ENCODE results near the gene LPAR2.
A peak's percentile ranks its signal among the peaks of the same experiment; 100 is the strongest.

LPAR2 gene

GRCh38 chr19:19631346-19631745 is 3.3 kb upstream of the LPAR2 start:
- Histone ChIP-seq H4K12ac (ENCODE audit: low read depth, low read length) (no peak overlapping the region), H2BK120ac (ENCODE audit: insufficient read depth, low read length, poor library complexity) (no peak overlapping the region), H3K36me3 (ENCODE audit: control insufficient read depth in 1 of 2, insufficient read depth in 2 of 2, low read length in 2 of 2) (peaks cover 46 to 61% of the 10 kb centered on the region in 2 experiments), H3K79me1 (ENCODE audit: low read length) (peaks cover 16% of the 10 kb centered on the region), H4K91ac (ENCODE audit: low read depth, low read length) (no peak overlapping the region), H2BK5ac (ENCODE audit: low read depth, low read length, poor library complexity) (no peak overlapping the region), H2AK5ac (ENCODE audit: low read length) (no peak overlapping the region), H3K9me3 (ENCODE audit: insufficient read depth, low read depth, low read length) (peaks cover 2% of the 10 kb centered on the region), H3K27me3 (ENCODE audit: insufficient read depth, low read length) (no peaks in the 10 kb centered on the region), H3K4me2 (ENCODE audit: low read length) (no peak overlapping the region), H3K14ac (ENCODE audit: low read length) (no peak overlapping the region), H4K8ac (ENCODE audit: low read depth, low read length) (no peak overlapping the region), H3K4ac (ENCODE audit: low read depth, low read length) (no peak overlapping the region), H3K4me1 (ENCODE audit: control insufficient read depth in 1 of 2, insufficient read depth in 2 of 2, low read length in 2 of 2) (peaks cover 7 to 13% of the 10 kb centered on the region in 2 experiments), H2BK12ac (ENCODE audit: low read length) (no peak overlapping the region), H3K27ac (ENCODE audit: low read depth, low read length) (no peak overlapping the region), H2AFZ (ENCODE audit: insufficient read depth, low read length, poor library complexity) (no peak overlapping the region), H3K9ac (ENCODE audit: low read length) (no peak overlapping the region), H3K23ac (ENCODE audit: low read length) (no peak overlapping the region), H3K4me3 (ENCODE audit: low read depth, low read length) (no peak overlapping the region), H3K79me2 (ENCODE audit: control insufficient read depth, insufficient read depth, low read length, poor library complexity) (peaks cover 8% of the 10 kb centered on the region), H3K18ac (ENCODE audit: low read length) (no peak overlapping the region)
- WGBS (ENCODE audit: extremely low coverage, insufficient coverage, insufficient read length), result no CpG with 5 or more reads among the region's 7 CpGs
- peak; percentile 96 to 97 for DNase-seq

DNA sequence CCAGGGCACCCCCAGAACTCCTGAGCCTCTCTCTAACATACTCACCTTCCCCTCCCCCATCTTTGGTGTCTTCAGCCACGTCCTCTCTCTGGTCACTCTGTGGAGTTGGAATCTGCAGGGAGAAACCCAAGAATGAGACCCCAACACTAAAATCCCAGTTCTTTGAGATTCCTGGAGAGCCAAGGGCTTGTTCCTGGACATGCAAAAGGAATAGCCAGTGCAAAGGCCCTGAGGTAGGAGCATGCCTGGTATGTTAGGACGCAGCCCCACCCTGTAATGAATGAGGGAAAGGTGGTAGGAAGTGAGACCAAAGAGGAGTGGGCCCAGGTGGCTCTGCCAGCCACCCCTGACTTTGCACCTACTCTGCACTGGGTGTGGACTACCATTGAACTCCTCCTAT is 2.4 kb upstream of the LPAR2 start:
- H2AK5ac ChIP-seq (ENCODE audit: low read length), result no peak overlapping the region
- no peak overlapping the region for H3K4ac ChIP-seq (ENCODE audit: low read depth, low read length)
- peaks cover 16% of the 10 kb centered on the region for H3K79me1 ChIP-seq (ENCODE audit: low read length)
- peaks cover 7 to 16% of the 10 kb centered on the region in 2 experiments for H3K4me1 ChIP-seq (ENCODE audit: control insufficient read depth in 1 of 2, insufficient read depth in 2 of 2, low read length in 2 of 2)
- H3K79me2 ChIP-seq (ENCODE audit: control insufficient read depth, insufficient read depth, low read length, poor library complexity), result peaks cover 8% of the 10 kb centered on the region
- no peak overlapping the region for H4K91ac ChIP-seq (ENCODE audit: low read depth, low read length)
- no peak overlapping the region for H3K4me3 ChIP-seq (ENCODE audit: low read depth, low read length)
- H3K4me2 ChIP-seq (ENCODE audit: low read length), result no peak overlapping the region
- H3K23ac ChIP-seq (ENCODE audit: low read length), result no peak overlapping the region
- no peak overlapping the region for H4K8ac ChIP-seq (ENCODE audit: low read depth, low read length)
- H3K18ac ChIP-seq (ENCODE audit: low read length), result no peak overlapping the region
- WGBS (ENCODE audit: extremely low coverage, insufficient coverage, insufficient read length), result no CpG with 5 or more reads among the region's 2 CpGs
- H2BK120ac ChIP-seq (ENCODE audit: insufficient read depth, low read length, poor library complexity), result no peak overlapping the region
- no peak overlapping the region for H3K14ac ChIP-seq (ENCODE audit: low read length)
- H3K36me3 ChIP-seq (ENCODE audit: control insufficient read depth in 1 of 2, insufficient read depth in 2 of 2, low read length in 2 of 2), result peaks cover 40 to 60% of the 10 kb centered on the region in 2 experiments
- H2BK12ac ChIP-seq (ENCODE audit: low read length), result no peak overlapping the region
- no peak overlapping the region for H3K9ac ChIP-seq (ENCODE audit: low read length)
- H4K12ac ChIP-seq (ENCODE audit: low read depth, low read length), result no peak overlapping the region
- no peaks in the 10 kb centered on the region for H3K27me3 ChIP-seq (ENCODE audit: insufficient read depth, low read length)
- no peak overlapping the region for H3K27ac ChIP-seq (ENCODE audit: low read depth, low read length)
- H3K9me3 ChIP-seq (ENCODE audit: insufficient read depth, low read depth, low read length), result peaks cover 2% of the 10 kb centered on the region
- H2AFZ ChIP-seq (ENCODE audit: insufficient read depth, low read length, poor library complexity), result no peak overlapping the region
- no peak overlapping the region for H2BK5ac ChIP-seq (ENCODE audit: low read depth, low read length, poor library complexity)
- DNase-seq, result peak in 1 of 2 donors; percentile 68

- Histone ChIP-seq H3K27me3 (ENCODE audit: insufficient read depth, low read length) (no peaks in the 10 kb centered on the region), H4K12ac (ENCODE audit: low read depth, low read length) (no peak overlapping the region), H3K79me2 (ENCODE audit: control insufficient read depth, insufficient read depth, low read length, poor library complexity) (peaks cover 8% of the 10 kb centered on the region), H3K79me1 (ENCODE audit: low read length) (peaks cover 16% of the 10 kb centered on the region), H2BK5ac (ENCODE audit: low read depth, low read length, poor library complexity) (no peak overlapping the region), H2AK5ac (ENCODE audit: low read length) (no peak overlapping the region), H3K4me1 (ENCODE audit: control insufficient read depth in 1 of 2, insufficient read depth in 2 of 2, low read length in 2 of 2) (peaks cover 7 to 16% of the 10 kb centered on the region in 2 experiments), H3K18ac (ENCODE audit: low read length) (no peak overlapping the region), H3K4me3 (ENCODE audit: low read depth, low read length) (no peak overlapping the region), H2AFZ (ENCODE audit: insufficient read depth, low read length, poor library complexity) (no peak overlapping the region), H3K9ac (ENCODE audit: low read length) (no peak overlapping the region), H2BK120ac (ENCODE audit: insufficient read depth, low read length, poor library complexity) (no peak overlapping the region), H4K8ac (ENCODE audit: low read depth, low read length) (no peak overlapping the region), H3K4ac (ENCODE audit: low read depth, low read length) (no peak overlapping the region), H3K36me3 (ENCODE audit: control insufficient read depth in 1 of 2, insufficient read depth in 2 of 2, low read length in 2 of 2) (peaks cover 36 to 57% of the 10 kb centered on the region in 2 experiments), H3K14ac (ENCODE audit: low read length) (no peak overlapping the region), H3K27ac (ENCODE audit: low read depth, low read length) (no peak overlapping the region), H3K23ac (ENCODE audit: low read length) (no peak overlapping the region), H2BK12ac (ENCODE audit: low read length) (no peak overlapping the region), H3K9me3 (ENCODE audit: insufficient read depth, low read depth, low read length) (peaks cover 2% of the 10 kb centered on the region), H3K4me2 (ENCODE audit: low read length) (no peak overlapping the region), H4K91ac (ENCODE audit: low read depth, low read length) (no peak overlapping the region)
- WGBS (ENCODE audit: extremely low coverage, insufficient coverage, insufficient read length), result no CpG with 5 or more reads among the region's 11 CpGs
- no peak for DNase-seq
Observed at GRCh38 chr19:19630062-19630414, 2.0 kb upstream of the LPAR2 start.

- peak overlapping the region; percentile 30 for H2AFZ ChIP-seq (ENCODE audit: insufficient read depth, low read length, poor library complexity)
- peak overlapping the region; percentile 38 for H2AK5ac ChIP-seq (ENCODE audit: low read length)
- H3K79me1 ChIP-seq (ENCODE audit: low read length), result peaks cover 16% of the 10 kb centered on the region
- H3K36me3 ChIP-seq (ENCODE audit: control insufficient read depth in 1 of 2, insufficient read depth in 2 of 2, low read length in 2 of 2), result peaks cover 33 to 55% of the 10 kb centered on the region in 2 experiments
- peak overlapping the region; percentile 84 for H4K8ac ChIP-seq (ENCODE audit: low read depth, low read length)
- peaks cover 7 to 16% of the 10 kb centered on the region in 2 experiments for H3K4me1 ChIP-seq (ENCODE audit: control insufficient read depth in 1 of 2, insufficient read depth in 2 of 2, low read length in 2 of 2)
- peak overlapping the region; percentile 24 for H3K9ac ChIP-seq (ENCODE audit: low read length)
- peak overlapping the region; percentile 87 for H3K4me3 ChIP-seq (ENCODE audit: low read depth, low read length)
- WGBS (ENCODE audit: extremely low coverage, insufficient coverage, insufficient read length), result no CpG with 5 or more reads among the region's 51 CpGs
- H2BK5ac ChIP-seq (ENCODE audit: low read depth, low read length, poor library complexity), result peak overlapping the region; percentile 82
- peak overlapping the region; percentile 76 for H3K14ac ChIP-seq (ENCODE audit: low read length)
- H3K4ac ChIP-seq (ENCODE audit: low read depth, low read length), result peak overlapping the region; percentile 31
- H3K18ac ChIP-seq (ENCODE audit: low read length), result peak overlapping the region; percentile 79
- peaks cover 2% of the 10 kb centered on the region for H3K9me3 ChIP-seq (ENCODE audit: insufficient read depth, low read depth, low read length)
- peaks cover 8% of the 10 kb centered on the region for H3K79me2 ChIP-seq (ENCODE audit: control insufficient read depth, insufficient read depth, low read length, poor library complexity)
- H3K27me3 ChIP-seq (ENCODE audit: insufficient read depth, low read length), result no peaks in the 10 kb centered on the region
- H4K12ac ChIP-seq (ENCODE audit: low read depth, low read length), result peak overlapping the region; percentile 82
- peak overlapping the region; percentile 88 for H3K27ac ChIP-seq (ENCODE audit: low read depth, low read length)
- H2BK12ac ChIP-seq (ENCODE audit: low read length), result no peak overlapping the region
- no peak overlapping the region for H3K23ac ChIP-seq (ENCODE audit: low read length)
- H2BK120ac ChIP-seq (ENCODE audit: insufficient read depth, low read length, poor library complexity), result peak overlapping the region; percentile 82
- H3K4me2 ChIP-seq (ENCODE audit: low read length), result peak overlapping the region; percentile 72
- H4K91ac ChIP-seq (ENCODE audit: low read depth, low read length), result peak overlapping the region; percentile 87
- DNase-seq, result peak; percentile 95 to 96
Observed at GRCh38 chr19:19628501-19629134, 598 bp upstream of the LPAR2 start.
